AML-193 (cell line): ENCODE data around the gene MAP3K7CL.
"Not testable (repeated sequence)": the region's sequence is repeated elsewhere in the genome, so short reads cannot be mapped to it uniquely, and the experiment has no call there.

ENCODE experiments used
- DNase-seq, 2 experiments: peaks; one replicate each; lab custom pipeline; 2025; lab: John Stamatoyannopoulos, UW

The MAP3K7CL gene

DNA sequence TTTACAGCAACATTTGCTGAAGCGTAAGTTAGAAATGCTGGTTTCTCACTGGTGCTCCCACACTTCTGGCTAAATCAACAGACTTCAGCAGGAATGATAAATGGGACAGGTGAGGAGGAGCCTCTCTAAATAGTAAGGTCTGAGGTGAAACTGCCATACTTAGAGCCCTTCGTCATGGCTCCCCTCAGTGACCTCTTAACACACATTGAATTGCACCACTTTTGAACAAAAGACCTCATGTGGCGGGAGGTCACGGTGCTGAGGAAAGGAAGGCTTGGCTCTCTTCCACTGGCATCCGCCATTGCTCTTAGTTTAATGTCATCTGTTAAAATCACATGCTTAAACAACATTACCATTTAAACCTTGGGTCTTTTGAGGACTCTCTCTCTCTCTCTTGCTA lies 3.4 kb downstream of the MAP3K7CL start:
- DNase-seq, result no peak

DNA sequence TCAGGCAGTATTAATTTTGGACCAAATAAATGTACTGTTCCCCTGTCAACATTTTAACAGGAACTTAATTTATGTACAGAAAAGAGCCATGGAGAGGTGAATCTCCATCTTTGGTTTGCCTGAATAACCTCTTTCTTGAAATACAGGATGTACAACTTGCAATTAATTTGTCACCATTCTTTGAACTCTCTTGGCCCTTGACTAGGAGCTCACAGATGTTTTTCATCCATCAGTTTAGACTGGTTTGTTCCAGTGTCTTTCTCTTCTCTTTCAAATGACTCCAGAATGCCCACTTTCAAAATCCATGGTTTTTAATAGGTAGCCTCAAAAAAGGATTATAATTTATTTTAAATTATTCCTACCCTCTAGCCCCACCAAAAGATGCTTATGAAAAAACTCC lies 5.0 kb downstream of the MAP3K7CL start:
- DNase-seq, result no peak

DNA sequence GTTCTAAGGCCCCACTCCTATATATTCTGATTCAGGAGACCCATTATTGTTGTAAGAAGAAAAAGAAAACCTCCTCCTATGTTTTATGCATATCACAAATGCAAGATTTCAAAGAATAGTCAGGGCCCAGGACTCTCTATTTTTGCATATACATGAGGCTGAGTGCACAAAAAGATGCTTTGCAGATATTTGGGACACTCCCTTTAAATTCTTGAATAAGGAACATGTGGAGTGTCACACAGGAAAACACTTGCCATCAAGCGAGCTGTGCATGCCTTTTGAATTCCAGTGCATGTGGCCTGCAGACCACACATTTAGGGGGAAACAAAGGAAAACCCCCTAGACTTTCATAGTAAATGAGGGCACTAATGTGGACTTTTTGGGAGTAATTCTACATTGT lies 5.6 kb downstream of the MAP3K7CL start:
- no peak for DNase-seq

DNA sequence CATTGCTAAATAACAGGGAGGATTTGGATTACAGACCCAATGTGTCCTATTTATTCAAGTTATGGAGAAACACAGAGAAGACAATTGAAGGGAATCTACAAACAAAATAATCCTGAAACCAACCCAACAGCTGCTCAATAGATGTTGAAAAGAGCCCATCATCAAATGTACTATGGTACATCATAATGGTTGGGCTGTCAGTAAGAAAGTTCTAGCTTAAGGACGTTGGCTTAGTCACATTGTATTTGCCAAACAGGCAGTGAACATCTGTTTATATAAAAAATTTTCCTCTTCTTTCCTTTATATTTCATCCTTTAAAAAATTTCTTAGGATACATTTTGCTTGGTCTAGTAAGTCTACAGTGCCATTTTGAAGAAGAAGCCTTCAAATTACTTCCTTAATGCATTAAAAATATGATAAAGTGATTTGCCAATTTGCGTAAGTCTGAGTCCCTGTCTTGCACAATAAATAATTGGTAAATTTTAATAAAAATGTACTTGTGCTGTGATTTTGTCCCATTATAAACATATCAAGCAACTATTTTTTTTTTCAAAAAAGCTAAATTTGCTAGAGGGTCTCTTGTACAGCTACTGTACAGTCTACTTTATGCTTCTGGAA lies 14.4 kb downstream of the MAP3K7CL start:
- no peak for DNase-seq

DNA sequence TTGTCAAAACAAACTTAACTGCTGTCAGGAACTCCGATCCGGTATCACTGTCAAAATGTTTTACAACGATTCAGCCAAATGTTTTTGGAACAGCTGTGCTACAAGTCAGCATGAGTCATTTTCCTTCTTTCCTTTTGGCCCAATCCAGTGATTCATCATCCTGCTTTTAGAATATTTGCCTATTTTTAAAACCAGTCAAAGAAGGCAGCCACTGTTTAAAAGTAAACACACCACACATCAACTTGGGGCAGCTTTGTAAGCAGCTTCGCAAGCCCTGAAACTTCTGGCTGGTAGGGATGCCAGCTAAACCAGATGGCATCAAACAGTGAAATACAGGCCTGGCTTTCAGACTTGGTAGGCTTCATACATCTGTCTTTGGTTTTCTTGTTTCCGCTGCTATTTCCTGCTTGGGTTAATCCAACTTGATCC lies 14.9 kb downstream of the MAP3K7CL start:
- DNase-seq, result no peak

DNA sequence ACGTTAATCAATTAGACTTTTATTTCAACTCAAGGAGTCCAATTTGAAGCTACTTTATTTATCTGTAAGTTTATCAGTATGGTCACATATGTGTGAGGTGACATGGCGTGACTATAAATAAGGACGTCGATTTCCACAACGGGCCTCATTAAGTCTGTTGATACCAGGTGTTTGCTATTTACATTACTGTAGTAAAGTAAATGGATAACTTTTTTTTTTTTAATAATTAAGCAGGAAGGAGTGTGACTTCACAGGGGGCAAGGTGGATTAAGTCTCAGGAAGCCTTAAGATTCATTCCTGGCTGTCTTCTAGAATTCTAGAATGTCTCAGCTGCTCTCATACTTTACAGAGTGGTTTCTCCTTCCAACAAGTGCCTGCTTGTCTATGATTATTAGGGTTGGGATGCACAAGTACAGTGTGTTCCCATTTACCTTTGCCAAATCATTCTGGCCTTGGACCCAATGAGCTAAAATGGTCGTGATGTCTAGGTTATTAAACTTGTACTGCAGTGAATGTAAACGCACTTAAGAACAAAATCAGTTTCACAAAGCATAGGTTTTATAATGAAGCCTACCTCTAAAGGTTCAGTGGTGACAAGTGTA lies 15.5 kb downstream of the MAP3K7CL start:
- DNase-seq, result no peak

DNA sequence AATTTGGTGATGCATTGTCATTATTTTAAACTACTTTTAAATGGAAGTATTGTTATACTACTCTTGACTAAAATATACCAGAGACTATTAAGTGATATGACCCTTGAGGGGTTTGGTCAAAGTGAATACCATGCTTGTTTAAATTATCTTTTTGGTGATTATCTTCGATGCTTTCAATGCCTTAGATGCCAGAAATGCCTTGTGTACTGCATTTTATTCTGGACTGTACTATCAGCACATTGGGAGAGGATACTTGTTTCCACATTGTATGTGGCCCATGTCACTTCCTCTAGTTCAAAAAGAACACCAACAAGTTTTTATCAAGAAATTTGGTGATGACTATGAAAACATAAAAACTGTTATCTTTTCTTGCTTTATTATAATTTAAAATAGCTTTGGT lies 16.3 kb downstream of the MAP3K7CL start:
- no peak for DNase-seq

DNA sequence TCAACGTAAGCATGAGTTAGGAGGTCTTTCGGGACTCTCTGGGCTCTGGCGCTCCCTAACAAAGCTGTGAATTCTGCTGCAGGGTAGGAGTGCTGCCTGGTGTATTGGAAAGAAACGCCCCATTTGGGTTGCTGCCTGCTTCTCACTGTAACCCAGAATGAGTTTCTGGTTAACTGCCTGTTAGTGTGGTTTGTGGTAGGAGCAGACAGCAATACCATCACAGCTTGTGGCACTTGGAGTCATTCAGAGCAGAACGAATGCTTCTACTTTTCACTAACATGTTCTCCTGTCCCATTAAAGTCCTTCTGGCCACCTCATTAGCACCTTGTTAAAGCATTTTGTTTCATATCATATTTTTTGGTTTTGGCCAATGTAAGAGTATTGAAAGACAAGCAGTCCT lies 18.1 kb downstream of the MAP3K7CL start:
- DNase-seq, result peak; percentile 66 to 73

DNA sequence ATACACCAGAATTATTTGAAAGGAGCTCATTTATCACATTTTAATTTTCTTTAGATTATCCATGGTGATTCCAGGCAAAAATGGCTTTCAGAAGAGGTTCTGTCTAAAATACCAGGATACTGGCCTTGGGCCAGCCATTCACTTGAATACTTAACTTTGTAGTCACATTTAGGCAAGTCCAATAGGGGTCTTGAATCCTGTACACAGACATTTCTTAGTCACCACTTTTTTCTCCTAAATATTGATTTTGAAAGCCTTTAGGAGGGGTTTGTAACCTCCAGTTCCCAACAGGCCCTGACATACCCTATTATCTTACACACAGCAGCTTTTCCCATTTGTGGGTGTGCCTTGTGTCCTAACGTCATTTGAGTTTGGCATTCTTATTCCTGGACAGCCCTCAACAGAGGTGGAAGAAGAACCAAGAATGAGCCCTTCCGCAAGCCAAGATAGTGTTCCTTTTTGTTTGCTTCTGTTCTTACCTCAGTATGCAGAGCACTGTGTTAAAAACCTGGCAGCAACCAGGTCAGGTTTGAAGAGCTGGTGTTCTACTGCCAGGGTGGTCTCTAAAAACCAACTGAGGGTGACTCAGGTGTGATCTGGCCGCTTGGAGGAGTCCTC lies 19.5 kb downstream of the MAP3K7CL start:
- DNase-seq, result no peak

DNA sequence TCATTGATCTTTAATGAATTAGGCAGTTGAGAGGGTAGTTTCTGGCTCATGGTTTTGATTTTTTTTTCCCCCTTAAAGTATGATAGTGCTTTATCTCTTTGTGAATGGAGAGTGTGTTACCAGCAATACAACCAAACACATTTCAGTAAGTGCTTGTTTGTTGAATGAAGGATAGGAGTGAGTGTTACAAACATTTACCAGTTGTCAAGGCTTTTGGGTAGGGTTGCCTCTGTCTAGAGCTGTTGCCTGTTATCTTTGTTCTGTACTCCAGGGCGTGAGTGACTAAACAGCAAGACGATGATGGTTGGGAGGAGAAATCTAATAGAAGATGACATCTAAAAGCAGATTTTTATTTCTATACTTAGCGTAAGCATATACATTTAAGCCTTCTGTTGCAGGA lies 21.5 kb downstream of the MAP3K7CL start:
- no peak for DNase-seq

DNA sequence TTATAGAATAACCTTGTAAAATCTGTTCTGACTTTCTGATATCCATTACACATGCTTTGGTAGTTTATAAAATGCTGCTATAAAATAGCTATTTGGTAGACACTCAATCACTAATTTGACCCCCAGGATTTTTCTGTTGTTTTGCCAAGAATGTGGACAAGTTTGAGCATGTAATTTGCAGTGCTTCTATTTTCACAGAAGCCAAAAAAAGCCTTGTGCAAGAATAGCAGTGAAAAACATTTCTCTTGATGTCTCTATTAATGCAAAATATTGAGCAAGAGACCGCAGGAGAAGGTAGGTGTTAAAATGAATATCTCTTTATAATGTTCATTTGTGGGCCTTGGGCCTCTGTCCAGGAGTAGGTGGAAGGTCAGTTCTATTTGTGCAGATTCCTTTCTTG lies 22.5 kb downstream of the MAP3K7CL start:
- DNase-seq, result no peak

DNA sequence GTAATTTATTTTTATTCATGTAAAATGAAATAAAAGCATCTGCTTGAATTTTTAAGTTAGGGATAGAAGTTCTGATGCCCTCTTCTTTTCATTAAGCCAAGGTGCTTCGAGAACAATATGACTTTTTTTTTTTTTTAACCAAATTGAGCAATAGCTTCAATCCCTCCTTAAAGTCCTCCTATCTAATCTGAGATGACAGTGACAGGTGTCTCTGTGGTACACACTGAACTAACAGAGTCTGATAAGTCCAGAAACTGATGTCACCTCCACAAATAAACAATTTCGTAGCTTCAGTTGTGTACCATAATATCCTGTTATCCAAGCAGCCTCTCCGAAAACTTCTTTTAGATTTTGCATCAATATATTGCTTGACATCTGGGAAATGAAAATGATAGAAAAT lies 23.8 kb downstream of the MAP3K7CL start:
- no peak for DNase-seq

DNA sequence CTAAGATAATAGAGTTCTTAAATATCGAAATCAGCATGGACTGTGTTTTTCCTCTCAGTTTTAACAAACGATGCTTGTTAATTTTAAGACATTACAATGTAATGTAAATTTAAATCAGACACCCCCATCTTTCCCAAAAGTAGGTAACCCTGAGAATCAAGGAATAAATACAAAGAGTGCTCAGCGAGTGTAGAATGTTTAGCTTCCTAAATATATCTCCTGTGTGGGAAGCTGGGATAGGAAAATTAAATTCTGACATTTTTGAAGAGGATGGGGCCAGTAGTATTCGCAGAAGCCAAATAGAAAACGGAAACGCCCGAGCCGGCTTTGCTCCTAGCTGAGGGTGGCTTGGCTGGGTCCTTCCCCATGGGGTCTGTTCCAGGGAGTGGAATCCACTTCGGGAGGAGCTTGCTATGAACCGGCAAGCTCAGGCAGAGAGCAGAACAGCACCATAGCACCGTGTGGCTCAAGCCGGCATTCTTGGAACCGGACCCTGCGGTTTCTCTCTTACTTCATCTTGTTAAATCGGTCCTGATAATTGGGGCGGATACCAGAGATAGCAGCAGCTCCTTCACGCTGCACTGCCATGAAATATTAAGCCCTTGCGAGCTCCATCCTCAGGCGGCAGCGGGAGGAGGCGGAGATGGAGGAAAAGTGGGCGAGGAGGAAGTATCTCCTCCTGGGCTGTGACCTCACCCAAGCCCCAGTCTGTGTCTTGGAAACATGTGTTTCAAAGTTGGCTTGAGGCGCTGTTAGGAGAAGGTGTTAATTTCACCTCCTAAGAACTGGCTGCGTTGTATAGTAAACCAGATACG lies 24.9 kb downstream of the MAP3K7CL start:
- no peak for DNase-seq

DNA sequence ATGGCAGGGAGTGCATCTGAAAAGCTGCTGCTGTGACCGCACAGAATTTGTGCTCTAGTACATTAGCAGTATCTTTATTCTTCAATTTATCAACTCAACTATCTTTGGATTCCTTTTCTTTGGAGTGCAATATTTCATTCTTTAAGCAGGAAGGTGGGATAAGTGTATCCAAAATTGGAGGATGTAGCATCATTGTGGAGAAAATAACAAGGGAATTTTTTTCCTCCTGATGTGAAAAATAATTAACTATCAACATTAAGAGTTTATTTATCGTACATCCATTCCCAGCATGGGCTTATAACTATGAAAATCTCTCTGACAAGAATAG lies 25.5 kb downstream of the MAP3K7CL start:
- DNase-seq, result no peak

DNA sequence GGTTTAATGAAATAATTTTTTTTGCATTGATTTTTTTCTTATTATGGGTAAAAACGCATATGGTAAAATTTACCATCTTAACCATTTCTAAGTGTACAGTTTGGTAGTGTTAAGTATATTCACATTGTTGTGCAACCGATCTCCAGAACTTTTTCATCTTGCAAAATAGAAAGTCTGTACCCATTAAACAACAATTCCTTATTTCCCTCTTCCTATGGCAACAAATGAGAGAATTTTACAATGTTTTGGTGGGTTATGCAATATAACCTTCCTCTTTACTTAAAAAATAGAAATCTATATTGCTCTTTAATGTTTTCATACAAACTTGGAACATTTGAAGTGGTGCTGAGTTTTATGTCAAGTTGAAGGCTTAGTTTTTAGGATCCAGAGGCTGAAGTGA lies 26.6 kb downstream of the MAP3K7CL start:
- peak; percentile 65 to 70 for DNase-seq

DNA sequence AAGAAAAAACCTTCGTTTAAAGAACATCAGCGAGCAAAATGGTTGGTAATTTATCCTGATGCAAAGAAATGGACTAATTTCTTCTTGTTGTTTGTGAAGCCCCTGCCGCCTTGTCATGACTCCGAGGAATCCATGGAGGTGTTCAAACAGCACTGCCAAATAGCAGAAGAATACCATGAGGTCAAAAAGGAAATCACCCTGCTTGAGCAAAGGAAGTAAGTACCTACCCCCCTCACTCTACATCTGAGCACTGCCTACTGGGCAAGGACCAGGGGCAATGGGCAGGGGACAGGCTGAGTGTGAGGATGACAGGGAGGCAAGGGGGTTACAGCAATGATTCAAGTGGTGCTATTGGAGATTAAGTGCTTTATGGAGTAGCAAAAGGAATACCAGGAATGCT lies 29.4 kb downstream of the MAP3K7CL start:
- no peak for DNase-seq

DNA sequence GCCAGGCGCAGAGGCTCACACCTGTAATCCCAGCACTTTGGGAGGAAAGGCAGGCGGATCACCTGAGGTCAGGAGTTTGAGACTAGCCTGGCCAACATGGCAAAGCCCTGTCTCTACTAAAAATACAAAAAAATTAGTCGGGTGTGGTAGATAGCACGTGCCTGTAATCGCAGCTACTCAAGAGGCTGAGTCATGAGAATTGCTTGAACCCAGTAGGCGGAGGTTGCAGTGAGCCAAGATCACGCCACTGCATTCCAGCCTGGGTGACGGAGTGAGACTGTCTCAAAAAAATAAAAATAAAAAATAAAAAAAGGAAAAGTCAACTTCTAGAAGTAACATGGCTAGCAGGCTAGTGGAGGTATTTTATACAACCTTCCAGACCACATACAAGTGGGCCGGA lies 32.4 kb downstream of the MAP3K7CL start:
- not testable (repeated sequence) for DNase-seq

DNA sequence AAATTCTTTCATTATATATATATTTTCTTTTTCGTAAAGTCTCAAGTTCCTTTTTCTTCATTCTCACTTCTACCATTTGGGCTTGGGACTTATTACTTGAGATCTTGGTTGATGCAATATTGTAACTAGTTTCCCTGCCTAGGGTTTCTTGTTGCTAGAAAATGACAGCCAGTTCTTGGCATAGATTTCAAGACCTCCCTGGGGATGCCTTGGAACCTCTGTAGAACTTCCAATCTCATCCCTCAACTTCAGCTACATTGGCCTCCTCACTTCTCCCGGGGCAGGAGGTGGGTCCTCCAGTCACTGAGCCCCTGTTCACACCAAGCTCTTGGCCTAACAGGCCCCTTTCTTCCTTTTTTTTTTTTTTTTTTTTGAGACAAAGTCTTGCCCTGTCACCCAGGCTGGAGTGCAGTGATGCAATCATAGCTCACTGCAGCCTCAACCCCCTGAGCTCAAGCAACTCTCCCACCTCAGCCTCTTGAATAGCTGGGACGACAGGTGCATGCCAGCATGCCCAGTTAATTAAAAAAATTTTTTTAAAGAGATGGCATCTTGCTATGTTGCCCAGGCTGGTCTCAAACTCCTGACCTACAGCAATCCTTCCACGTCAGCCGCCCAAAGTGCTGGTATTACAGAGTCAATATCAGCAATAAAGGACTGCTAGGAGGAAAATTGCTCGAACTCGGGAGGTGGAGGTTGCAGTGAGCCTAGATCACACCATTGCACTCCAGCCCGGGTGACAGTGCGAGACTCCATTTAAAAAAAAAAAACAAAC lies 33.1 kb downstream of the MAP3K7CL start:
- peak in 1 of 2 experiments; percentile 16 for DNase-seq

DNA sequence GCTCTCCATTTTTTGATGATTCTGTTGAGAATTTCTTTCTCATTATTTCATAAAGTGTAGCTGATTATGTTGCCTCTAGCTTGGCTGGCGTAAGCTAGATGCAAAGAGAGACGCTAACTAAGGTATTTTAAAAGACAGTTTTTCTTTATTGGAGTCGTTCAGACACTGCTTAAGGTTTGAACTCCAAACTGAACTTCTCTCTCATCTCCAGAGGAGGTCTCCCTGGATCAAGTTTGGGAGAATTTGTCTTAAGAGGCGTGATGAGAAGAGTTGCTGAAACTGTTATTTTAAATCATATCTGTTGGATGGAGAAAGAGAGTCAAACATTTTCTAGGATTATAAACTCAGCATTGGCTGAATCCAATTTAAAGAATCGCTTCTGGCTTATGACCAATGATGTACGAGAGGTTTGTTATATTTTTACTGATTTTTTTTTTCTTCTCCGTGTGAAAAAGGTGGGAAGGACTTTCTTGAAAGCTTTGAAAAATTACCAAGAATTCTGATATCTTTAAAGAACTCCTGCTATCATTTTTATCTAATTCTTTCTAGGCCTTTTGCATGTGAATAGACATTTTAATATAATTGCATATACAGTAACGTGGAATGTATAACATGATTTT lies 34.0 kb downstream of the MAP3K7CL start:
- DNase-seq, result peak; percentile 54

DNA sequence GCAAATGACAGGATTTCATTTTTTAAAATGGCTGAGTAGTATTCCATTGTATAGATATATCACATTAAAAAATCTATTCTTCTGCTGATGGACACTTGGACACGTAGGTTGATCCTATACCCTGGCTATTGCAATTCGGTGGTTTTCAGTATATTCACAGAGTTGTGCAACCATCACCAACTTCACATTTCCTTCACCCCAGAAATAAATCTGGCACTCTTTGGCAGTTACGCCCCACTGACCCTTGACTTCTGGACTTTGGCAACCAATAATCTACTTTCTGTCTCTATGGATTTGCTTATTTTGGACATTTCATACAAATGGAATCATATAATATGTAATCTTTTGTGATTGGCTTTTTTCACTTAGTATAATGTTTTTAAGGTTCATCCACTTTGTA lies 35.9 kb downstream of the MAP3K7CL start:
- peak; percentile 18 to 29 for DNase-seq

DNA sequence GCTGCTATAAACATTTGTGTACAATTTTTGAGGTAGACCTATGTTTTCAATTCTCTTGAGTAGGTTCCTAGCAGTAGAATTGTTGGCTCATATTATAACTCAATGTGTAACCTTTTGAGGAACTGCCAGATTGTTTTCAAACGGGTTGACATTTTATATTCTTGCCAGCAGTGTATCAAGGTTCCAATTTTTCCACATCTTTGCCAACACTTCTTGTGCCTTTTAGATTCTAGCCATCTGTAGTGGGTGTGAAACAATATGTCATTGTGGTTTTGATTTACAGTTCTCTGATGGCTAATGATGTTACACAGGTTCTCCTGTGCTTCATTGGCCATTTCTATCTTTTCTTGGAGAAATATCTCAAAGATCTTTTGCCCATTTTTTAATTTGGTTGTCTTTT lies 36.4 kb downstream of the MAP3K7CL start:
- DNase-seq, result no peak

DNA sequence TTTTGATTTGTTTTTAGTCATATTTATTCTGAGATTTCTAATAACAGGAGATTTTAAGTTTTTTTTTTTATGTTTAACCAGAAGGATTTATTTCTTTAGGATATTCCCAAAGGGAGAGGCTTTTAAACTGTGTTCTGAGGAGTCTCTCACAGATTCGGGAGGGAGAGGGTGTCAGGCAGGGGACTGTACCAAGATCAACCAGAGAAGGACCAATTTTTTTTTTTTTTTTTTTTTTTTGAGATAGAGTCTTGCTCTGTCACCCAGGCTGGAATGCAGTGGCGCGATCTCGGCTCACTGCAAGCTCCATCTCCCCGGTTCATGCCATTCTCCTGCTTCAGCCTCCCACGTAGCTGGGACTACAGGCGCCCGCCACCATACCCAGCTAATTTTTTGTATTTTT lies 37.0 kb downstream of the MAP3K7CL start:
- DNase-seq, result not testable (repeated sequence)
